Measurements from ENCODE around the gene KLF16. TPM values are rescaled to one million over a fixed set of nuclear protein-coding genes. Genes with fewer than 3 reads are reported as not detected.
A peak's percentile ranks its signal among the peaks of the same experiment; 100 is the strongest.

Gene KLF16
- total and polyA plus RNA-seq, 9 of the 15 experiments (the other 6 are each of a cell fraction or from before 2014, with no cell fraction given) = 0.04 to 60.4 (median 6.8) TPM

DNA sequence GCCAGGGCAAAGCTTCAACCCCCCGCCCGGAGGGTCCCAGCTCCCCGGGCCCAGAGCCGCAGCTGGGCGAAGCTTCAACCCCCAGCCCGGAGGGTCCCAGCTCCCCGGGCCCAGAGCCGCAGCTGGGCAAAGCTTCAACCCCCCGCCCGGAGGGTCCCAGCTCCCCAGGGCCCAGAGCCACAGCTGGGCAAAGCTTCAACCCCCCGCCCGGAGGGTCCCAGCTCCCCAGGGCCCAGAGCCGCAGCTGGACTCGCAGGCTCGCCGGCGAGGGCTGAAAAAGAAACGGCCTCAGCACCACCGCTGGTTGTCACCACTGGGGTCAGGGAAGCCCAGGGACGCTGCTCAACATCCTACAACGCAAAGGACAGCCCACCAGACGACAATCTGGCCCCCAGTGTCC, 20.3 kb downstream of the KLF16 start (continued):
- TF ChIP-seq ZNF639 (CRISPR knock-in tag; conservative IDR thresholded peaks at IDR 0.05 in 1 of 2, IDR thresholded peaks at IDR 0.05 in 1 of 2) (no peak), FIP1L1 (IDR thresholded peaks at IDR 0.05; ENCODE audit: low read depth, low read length, poor library complexity, severe bottlenecking) (peak; percentile 24)

GRCh38 chr19:1841209-1841924, 22.0 kb downstream of the KLF16 start:
- ATAC-seq (peak; percentile 2), FAIRE-seq (peak; percentile 49), DNase-seq (ENCODE audit: extremely low read depth in 1 of 4, low spot score in 3 of 4) (peak in 1 of 4 experiments; percentile 47)
- H2AFZ ChIP-seq (ENCODE audit: low read depth, low read length) = no peak overlapping the region
- peak overlapping the region; percentile 37 to 90; a peak in 3 of 4 replicates for H3K9ac ChIP-seq (ENCODE audit: insufficient read depth in 1 of 2, low read depth in 2 of 2, low read length in 2 of 2)
- peaks cover 54% of the 10 kb centered on the region for H3K36me3 ChIP-seq (ENCODE audit: control insufficient read depth, insufficient read depth, low read length)
- H3K9me3 ChIP-seq (replicated peaks; ENCODE audit: control insufficient read depth, insufficient read depth, low read depth, low read length) = no peaks in the 10 kb centered on the region
- H3K4me1 ChIP-seq (replicated peaks in 1 of 2; ENCODE audit: control insufficient read depth in 2 of 2, insufficient read depth in 2 of 2, low read length in 2 of 2) = peaks cover 41 to 99% of the 10 kb centered on the region in 2 experiments
- intact Hi-C loops (cut with micrococcal nuclease) = no loop called here
- H3K27me3 ChIP-seq (ENCODE audit: control insufficient read depth in 2 of 2, insufficient read depth in 2 of 2, low read length in 2 of 2) = no peaks in the 10 kb centered on the region
- WGBS (ENCODE audit: insufficient coverage, low coverage, missing lambda C conversion rate) = 27% methylated on average over 35 of the region's 35 CpGs
- CTCF ChIA-PET (ENCODE audit: low intra/inter-chr PET ratio) = no interaction called here
- H3K4me2 ChIP-seq (ENCODE audit: insufficient read depth, low read length) = peak overlapping the region; percentile 75
- no TSS peak for BruUV-seq (replicated peaks)
- in situ Hi-C loops (cut with MboI) = no loop called here
- peak overlapping the region; percentile 62; the same call in 2 of the 3 replicates for H3K27ac ChIP-seq (ENCODE audit: extremely low read depth, low read depth, low read length)
- H4K20me1 ChIP-seq (replicated peaks; ENCODE audit: control insufficient read depth, insufficient read depth, low read length) = peaks cover 56% of the 10 kb centered on the region
- POLR2A ChIA-PET = interaction anchor here (0.5 to 6.6 kb wide), 7 partner anchors 8 to 239 kb away, joined by 3 to 46 read pairs (median 4); no protein-coding TSS in a partner anchor
- peaks cover 100% of the 10 kb centered on the region for H3K79me2 ChIP-seq (ENCODE audit: control insufficient read depth, insufficient read depth, low read length)
- H3K4me3 ChIP-seq = peak overlapping the region; percentile 20
- peaks cover 3% of the 10 kb centered on the region for H3K9me1 ChIP-seq (ENCODE audit: control insufficient read depth, insufficient read depth, low read length)
- TF ChIP-seq, protein P1, sequence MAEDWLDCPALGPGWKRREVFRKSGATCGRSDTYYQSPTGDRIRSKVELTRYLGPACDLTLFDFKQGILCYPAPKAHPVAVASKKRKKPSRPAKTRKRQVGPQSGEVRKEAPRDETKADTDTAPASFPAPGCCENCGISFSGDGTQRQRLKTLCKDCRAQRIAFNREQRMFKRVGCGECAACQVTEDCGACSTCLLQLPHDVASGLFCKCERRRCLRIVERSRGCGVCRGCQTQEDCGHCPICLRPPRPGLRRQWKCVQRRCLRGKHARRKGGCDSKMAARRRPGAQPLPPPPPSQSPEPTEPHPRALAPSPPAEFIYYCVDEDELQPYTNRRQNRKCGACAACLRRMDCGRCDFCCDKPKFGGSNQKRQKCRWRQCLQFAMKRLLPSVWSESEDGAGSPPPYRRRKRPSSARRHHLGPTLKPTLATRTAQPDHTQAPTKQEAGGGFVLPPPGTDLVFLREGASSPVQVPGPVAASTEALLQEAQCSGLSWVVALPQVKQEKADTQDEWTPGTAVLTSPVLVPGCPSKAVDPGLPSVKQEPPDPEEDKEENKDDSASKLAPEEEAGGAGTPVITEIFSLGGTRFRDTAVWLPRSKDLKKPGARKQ (CRISPR knock-in tag; IDR thresholded peaks at IDR 0.05) = 0 out of 2 replicates have a peak, but pooled peaks have one; percentile 73
- TF ChIP-seq ZNF263 (CRISPR knock-in tag; IDR thresholded peaks at IDR 0.05; ENCODE audit: borderline replicate concordance) (peak; percentile 93), EZH2 (IDR thresholded peaks at IDR 0.05; ENCODE audit: borderline replicate concordance, low read depth, low read length) (no peak), HNRNPUL1 (IDR thresholded peaks at IDR 0.05; ENCODE audit: low read length) (no peak), ZFX (CRISPR knock-in tag; IDR thresholded peaks at IDR 0.05) (peak; percentile 61), ZFP91 (CRISPR knock-in tag; IDR thresholded peaks at IDR 0.05) (peak; percentile 16; the same call in 1 of the 2 replicates), SP1 (CRISPR knock-in tag; IDR thresholded peaks at IDR 0.05) (peak; percentile 58; the same call in 1 of the 2 replicates), HNRNPLL (IDR thresholded peaks at IDR 0.05; ENCODE audit: low read depth, low read length, poor library complexity, severe bottlenecking) (peak; percentile 96), ZBTB7A (IDR thresholded peaks at IDR 0.05; ENCODE audit: borderline replicate concordance, control insufficient read depth, low read depth, low read length) (0 out of 2 replicates have a peak, but pooled peaks have one; percentile 6), MCM7 (IDR thresholded peaks at IDR 0.05) (no peak), RBBP5 (IDR thresholded peaks at IDR 0.05; ENCODE audit: borderline replicate concordance, insufficient read depth, low read length, poor library complexity, severe bottlenecking) (peak; percentile 57)
